Sigmoid colon (tissue), 4 donors: ENCODE measurements around the gene RPLP2.

ENCODE experiments used
- EP300 ChIP-seq, 4 donors: sonication (generic); formaldehyde crosslinking; IDR thresholded peaks; one replicate each; pipeline ENCODE4 v1.6.1; 2017; ENCODE audit warnings: antibody characterized with exemption in 4 of 4
- TF ChIP-seq, protein P1 (sequence below), 4 experiments: fragments of 450-650 bp in 3 of 4; fragments of 200-600 bp in 1 of 4; IDR thresholded peaks; one replicate each; pipeline ENCODE4 v1.5.1; 2016 to 2019; ENCODE audit warnings: antibody characterized with exemption in 4 of 4, mild to moderate bottlenecking in 3 of 4, moderate library complexity in 2 of 4

DNA sequence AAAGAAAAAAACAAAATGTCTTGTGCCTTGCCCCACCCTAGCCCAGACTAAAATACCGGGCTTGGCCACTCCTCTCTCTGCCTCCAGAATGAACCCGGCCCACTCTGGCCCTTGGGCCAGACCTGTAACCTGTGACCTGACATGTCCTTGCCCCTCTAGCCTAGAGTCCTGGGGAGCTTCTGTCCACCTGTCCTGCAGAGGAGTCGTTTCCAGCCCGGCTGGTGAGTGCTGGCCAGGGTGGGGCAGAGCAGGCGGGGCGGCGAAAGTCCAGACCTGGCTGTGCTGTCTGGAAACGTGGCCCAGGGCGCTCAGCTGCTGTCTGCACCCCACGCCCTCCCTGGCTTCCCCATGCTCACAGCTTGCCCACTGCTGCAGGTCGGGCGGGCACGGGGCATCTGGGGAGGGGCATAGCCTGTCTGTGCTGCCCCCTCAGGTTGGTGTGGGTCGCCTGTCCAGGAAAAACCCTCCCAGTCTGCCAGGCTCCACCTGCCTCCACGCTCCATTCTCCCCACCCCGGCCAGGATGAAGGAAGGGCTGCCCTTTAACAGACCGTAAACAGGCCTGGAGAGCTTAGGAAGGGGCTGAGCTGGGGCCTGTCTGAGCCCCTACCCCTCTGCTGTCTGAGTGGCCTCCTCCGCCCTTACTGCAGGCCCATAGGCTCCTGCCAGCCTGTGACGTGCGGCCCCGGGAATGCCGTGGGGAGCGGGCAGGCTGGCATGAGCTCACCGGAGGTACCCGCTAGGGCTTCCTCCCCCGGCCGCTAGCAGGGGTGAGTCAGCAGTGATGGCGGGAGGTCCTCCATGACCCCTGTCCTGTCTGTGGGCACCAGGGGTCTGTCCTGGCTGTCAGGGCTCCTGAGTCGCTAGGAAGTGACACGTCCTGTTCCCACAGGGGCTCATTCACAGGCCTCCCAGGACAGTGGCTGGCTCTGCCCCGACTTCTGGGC lies 24.9 kb downstream of the RPLP2 start:
- TF ChIP-seq, protein P1, sequence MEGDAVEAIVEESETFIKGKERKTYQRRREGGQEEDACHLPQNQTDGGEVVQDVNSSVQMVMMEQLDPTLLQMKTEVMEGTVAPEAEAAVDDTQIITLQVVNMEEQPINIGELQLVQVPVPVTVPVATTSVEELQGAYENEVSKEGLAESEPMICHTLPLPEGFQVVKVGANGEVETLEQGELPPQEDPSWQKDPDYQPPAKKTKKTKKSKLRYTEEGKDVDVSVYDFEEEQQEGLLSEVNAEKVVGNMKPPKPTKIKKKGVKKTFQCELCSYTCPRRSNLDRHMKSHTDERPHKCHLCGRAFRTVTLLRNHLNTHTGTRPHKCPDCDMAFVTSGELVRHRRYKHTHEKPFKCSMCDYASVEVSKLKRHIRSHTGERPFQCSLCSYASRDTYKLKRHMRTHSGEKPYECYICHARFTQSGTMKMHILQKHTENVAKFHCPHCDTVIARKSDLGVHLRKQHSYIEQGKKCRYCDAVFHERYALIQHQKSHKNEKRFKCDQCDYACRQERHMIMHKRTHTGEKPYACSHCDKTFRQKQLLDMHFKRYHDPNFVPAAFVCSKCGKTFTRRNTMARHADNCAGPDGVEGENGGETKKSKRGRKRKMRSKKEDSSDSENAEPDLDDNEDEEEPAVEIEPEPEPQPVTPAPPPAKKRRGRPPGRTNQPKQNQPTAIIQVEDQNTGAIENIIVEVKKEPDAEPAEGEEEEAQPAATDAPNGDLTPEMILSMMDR (IDR thresholded peaks at IDR 0.05): peak in 2 of 4 experiments; percentile 10 to 32
- TF ChIP-seq EP300 (IDR thresholded peaks at IDR 0.05): peak in 2 of 4 donors; percentile 47 to 58
